GM06990 (cell line): Measurements from ENCODE around the gene NPAS4.

Experiments used
- DNase-seq: peaks from one replicate; pipeline ENCODE4 v3.0.0-alpha.2; 2011; ENCODE audit not compliant: insufficient read length; ENCODE audit errors: extremely low read depth
- H3K27me3 ChIP-seq: replicated peaks from 2 replicates; pipeline ENCODE4 v1.6.0; 2011; ENCODE audit warnings: low read length; ENCODE audit not compliant: control insufficient read depth, insufficient read depth
- H3K36me3 ChIP-seq: 2 replicates; pipeline ENCODE4 v1.5.1; 2011; ENCODE audit warnings: low read length; ENCODE audit not compliant: control insufficient read depth, insufficient read depth
- H3K4me3 ChIP-seq: replicated peaks from 2 replicates; pipeline ENCODE4 v1.5.1; 2011; ENCODE audit warnings: low read depth, mild to moderate bottlenecking, control low read depth, low read length
- TF ChIP-seq, protein P1 (sequence below): IDR thresholded peaks from 2 replicates; pipeline ENCODE4 v1.5.1; 2011; ENCODE audit warnings: low read length, control low read depth, mild to moderate bottlenecking, inconsistent platforms; ENCODE audit not compliant: insufficient read depth, poor library complexity, severe bottlenecking

NPAS4 gene

GRCh38 chr11:66408488-66409214, 12.2 kb upstream of the NPAS4 start:
- DNase-seq, result peak; percentile 88
- no peaks in the 10 kb centered on the region for H3K36me3 ChIP-seq
- H3K27me3 ChIP-seq, result peaks cover 1% of the 10 kb centered on the region; the same call in 1 of the 2 replicates
- TF ChIP-seq, protein P1, sequence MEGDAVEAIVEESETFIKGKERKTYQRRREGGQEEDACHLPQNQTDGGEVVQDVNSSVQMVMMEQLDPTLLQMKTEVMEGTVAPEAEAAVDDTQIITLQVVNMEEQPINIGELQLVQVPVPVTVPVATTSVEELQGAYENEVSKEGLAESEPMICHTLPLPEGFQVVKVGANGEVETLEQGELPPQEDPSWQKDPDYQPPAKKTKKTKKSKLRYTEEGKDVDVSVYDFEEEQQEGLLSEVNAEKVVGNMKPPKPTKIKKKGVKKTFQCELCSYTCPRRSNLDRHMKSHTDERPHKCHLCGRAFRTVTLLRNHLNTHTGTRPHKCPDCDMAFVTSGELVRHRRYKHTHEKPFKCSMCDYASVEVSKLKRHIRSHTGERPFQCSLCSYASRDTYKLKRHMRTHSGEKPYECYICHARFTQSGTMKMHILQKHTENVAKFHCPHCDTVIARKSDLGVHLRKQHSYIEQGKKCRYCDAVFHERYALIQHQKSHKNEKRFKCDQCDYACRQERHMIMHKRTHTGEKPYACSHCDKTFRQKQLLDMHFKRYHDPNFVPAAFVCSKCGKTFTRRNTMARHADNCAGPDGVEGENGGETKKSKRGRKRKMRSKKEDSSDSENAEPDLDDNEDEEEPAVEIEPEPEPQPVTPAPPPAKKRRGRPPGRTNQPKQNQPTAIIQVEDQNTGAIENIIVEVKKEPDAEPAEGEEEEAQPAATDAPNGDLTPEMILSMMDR, result peak; percentile 100
- H3K4me3 ChIP-seq, result peak overlapping the region; percentile 31

DNA sequence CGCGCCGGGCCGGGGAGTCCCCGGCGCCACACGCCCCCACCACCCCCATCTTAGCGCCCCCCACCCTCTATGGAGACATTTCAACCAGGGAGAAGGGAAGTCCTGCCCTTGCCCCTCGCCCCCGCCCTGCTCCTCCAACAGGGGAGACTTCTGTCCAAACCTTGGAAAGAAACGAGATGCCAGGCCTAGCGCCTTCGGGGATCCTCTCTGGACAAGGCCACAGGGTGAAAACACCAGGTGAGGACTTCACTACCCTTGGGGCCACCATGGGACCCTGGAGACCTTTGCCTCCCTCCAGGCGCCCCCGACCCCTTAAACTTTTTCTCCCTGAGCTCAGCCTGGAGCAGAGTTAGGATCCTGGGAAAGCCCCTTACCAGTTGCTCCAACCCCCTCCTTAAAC, 11.6 kb upstream of the NPAS4 start:
- H3K4me3 ChIP-seq, result no peak overlapping the region
- no peaks in the 10 kb centered on the region for H3K36me3 ChIP-seq
- peaks cover 1% of the 10 kb centered on the region; the same call in 1 of the 2 replicates for H3K27me3 ChIP-seq
- TF ChIP-seq, protein P1, result no peak
- DNase-seq, result no peak

GRCh38 chr11:66410191-66410590, 10.6 kb upstream of the NPAS4 start:
- H3K36me3 ChIP-seq, result no peaks in the 10 kb centered on the region
- H3K27me3 ChIP-seq, result peaks cover 1% of the 10 kb centered on the region; the same call in 1 of the 2 replicates
- TF ChIP-seq, protein P1, result no peak
- DNase-seq, result no peak
- no peak overlapping the region for H3K4me3 ChIP-seq

DNA sequence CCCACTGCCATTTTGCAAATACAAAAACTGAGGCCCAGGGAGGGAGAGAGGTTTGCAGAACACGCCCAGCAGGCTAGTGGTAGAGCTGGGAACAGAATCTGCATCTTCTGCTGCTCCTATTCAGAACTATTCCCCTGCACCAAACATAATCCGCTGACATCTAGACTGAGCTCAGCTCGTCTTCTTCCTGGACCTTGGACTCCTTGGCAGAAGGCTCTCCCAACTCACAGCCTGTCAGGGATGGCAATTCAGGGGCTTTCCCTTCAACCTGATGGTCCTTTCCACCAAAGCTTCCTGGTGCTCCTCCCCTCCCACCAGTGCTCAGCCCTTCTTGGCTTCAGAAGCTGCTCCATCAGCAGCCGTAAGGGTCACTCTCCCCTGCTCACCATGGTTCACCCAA, 9.5 kb upstream of the NPAS4 start:
- H3K27me3 ChIP-seq, result peaks cover 4% of the 10 kb centered on the region
- no peaks in the 10 kb centered on the region for H3K36me3 ChIP-seq
- TF ChIP-seq, protein P1, result no peak
- DNase-seq, result no peak
- H3K4me3 ChIP-seq, result no peak overlapping the region

DNA sequence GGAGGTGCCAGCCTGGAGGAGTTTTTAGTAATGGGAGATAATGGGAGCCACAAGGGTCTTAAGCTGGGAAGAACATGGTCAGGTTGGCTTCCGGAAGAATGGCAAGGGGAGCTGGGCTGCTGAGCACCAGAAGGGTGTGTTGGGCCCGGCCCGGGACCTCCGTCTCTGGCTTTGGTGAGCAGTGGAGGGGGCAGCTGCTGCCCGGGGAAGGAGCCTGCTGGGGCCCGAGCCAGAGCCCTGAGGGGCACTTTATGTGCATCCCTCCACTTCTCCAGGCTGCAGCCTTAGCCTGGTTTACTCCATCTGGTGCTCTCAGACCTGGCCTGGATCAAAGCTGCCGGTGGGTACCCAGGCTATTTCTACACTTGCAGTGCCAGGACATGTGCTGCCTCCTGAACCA, 8.7 kb upstream of the NPAS4 start:
- Histone ChIP-seq H3K4me3 (no peak overlapping the region), H3K36me3 (no peaks in the 10 kb centered on the region), H3K27me3 (peaks cover 4% of the 10 kb centered on the region)
- no peak for DNase-seq
- TF ChIP-seq, protein P1, result no peak

- Histone ChIP-seq H3K27me3 (peaks cover 4% of the 10 kb centered on the region), H3K36me3 (no peaks in the 10 kb centered on the region), H3K4me3 (no peak overlapping the region)
- DNase-seq, result no peak
- TF ChIP-seq, protein P1, result no peak
Measured at GRCh38 chr11:66413167-66413566, 7.7 kb upstream of the NPAS4 start.
